PFSK-1 (cell line): Measurements from ENCODE around the gene SEC11C.

Experiments
- SIN3A ChIP-seq: IDR thresholded peaks from 2 replicates; pipeline ENCODE4 v1.6.1; 2012; ENCODE audit warnings: mild to moderate bottlenecking, low read length, moderate library complexity, borderline replicate concordance; ENCODE audit not compliant: insufficient read depth
- TAF1 ChIP-seq: IDR thresholded peaks from 2 replicates; pipeline ENCODE4 v1.6.1; 2012; ENCODE audit warnings: low read length, control low read depth, borderline replicate concordance; ENCODE audit not compliant: insufficient read depth
- TF ChIP-seq, protein P1 (sequence below), 2 experiments: IDR thresholded peaks; 2 replicates each; pipeline versions ENCODE4 v1.6.1 to v1.8.0; 2011 to 2012; ENCODE audit warnings: low read depth in 2 of 2, low read length in 2 of 2, control low read depth in 1 of 2, inconsistent platforms in 1 of 2, mild to moderate bottlenecking in 1 of 2, moderate library complexity in 1 of 2; ENCODE audit not compliant: insufficient read depth in 1 of 2

GRCh38 chr18:59159986-59160385, 20.3 kb downstream of the SEC11C start:
- TF ChIP-seq TAF1 (no peak), SIN3A (no peak)
- TF ChIP-seq, protein P1, sequence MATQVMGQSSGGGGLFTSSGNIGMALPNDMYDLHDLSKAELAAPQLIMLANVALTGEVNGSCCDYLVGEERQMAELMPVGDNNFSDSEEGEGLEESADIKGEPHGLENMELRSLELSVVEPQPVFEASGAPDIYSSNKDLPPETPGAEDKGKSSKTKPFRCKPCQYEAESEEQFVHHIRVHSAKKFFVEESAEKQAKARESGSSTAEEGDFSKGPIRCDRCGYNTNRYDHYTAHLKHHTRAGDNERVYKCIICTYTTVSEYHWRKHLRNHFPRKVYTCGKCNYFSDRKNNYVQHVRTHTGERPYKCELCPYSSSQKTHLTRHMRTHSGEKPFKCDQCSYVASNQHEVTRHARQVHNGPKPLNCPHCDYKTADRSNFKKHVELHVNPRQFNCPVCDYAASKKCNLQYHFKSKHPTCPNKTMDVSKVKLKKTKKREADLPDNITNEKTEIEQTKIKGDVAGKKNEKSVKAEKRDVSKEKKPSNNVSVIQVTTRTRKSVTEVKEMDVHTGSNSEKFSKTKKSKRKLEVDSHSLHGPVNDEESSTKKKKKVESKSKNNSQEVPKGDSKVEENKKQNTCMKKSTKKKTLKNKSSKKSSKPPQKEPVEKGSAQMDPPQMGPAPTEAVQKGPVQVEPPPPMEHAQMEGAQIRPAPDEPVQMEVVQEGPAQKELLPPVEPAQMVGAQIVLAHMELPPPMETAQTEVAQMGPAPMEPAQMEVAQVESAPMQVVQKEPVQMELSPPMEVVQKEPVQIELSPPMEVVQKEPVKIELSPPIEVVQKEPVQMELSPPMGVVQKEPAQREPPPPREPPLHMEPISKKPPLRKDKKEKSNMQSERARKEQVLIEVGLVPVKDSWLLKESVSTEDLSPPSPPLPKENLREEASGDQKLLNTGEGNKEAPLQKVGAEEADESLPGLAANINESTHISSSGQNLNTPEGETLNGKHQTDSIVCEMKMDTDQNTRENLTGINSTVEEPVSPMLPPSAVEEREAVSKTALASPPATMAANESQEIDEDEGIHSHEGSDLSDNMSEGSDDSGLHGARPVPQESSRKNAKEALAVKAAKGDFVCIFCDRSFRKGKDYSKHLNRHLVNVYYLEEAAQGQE (IDR thresholded peaks at IDR 0.05; ENCODE audit: insufficient read depth in 1 of 2, low read depth in 2 of 2, low read length in 2 of 2) = no peak
